Stimulated activated CD4-positive, alpha-beta T cell treated with anti-CD3 and anti-CD28 coated beads, Interleukin-4, amount 100 ng/mL, for 24 hours (primary cell): Measurements from ENCODE around the gene HSPB3.
"Not testable (repeated sequence)": the region's sequence is repeated elsewhere in the genome, so short reads cannot be mapped to it uniquely, and the experiment has no call there.

Source experiments
- DNase-seq: peaks from one replicate; pipeline ENCODE4 v3.0.0-alpha.2; 2020

The HSPB3 gene

DNA sequence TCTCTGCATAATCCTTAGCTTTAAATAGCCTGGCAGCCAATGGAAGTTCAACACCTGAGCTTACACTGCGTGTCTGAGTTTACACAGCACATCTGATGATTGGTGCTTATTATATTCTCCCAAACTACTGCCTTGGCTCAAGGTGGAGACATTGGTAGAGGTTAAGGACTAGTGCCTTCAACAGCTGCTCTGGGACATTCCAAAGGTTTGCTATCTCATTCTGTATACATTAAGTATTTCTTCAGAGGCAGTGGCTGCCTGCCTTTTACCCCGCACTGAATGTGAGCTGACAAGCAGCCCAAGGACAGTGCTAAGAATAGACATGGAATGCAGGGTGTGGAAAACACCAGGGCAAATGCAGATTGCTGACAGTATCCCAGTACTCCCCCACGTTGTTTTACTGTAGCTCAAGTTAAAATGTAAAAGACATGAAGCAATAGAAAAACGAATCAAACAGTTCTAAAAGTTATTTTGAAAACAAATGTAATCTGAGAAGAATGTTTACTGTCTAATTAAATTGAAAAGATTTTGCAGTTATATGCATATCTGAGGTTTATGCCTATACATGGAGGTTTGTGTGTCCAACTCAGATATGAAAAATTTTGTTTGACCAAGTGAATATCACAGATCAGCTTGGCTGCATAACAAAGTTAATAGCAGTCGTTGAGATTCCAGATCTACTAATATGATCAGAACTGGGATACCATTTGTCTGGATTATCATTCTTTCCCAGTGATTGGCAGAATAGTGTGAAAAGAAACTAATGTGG is 1.8 kb downstream of the HSPB3 start:
- DNase-seq, result no peak

GRCh38 chr5:54458221-54458620 is 2.7 kb downstream of the HSPB3 start:
- DNase-seq, result no peak

DNA sequence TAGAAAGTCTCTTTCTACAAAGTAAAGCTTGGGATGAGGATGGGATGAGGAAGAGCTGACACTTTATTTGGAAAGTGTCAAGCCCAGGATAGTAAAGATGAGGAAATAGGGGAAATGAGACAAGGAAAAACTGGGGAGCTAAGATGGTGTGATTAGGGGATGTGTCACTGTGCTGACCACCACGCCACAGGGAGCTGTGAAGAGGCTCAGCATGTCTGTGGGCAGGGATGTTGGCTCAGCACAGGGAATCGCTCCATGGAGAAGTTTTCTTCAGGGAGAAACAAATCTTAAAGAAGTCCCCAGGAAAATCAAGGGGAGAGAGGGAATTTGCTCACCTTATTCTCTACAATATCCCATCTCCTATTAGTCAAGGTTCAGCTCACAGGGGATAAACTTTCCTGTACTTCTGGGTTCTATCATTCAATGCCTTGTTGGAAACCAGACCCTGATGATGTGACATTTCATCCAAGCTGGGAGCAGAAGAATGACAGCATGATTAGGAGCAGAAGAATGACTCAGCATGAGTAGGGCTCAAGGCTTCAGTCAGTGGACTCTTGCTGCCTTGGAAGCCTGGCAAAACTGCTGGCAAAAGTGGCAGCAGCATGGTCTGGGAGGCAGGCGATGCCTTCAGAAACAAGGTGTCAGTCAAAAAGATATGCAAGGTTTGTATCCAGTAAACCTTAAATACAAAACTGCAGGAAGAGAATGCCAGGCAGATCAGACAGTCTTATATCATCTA is 4.9 kb downstream of the HSPB3 start:
- DNase-seq, result no peak

- no peak for DNase-seq
Observed at GRCh38 chr5:54462281-54462680, 6.8 kb downstream of the HSPB3 start.

DNA sequence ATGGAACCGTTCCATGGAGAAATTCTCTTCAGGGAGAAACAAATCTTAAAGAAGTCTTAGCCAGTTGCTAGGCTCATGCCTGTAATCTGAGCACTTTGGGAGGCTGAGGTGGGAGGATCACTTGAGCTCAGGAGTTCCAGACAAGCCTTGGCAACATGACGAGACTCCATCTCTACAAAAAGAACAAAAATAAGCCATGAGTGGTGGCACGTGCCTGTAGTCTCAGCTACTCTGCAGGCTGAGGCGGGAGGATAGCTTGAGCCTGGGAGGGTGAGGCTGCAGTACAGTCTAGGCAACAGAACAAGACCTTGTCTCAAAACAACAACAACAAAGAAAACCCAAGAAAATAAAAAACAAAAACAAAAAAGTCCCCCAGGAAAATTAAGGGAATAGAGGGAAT is 8.2 kb downstream of the HSPB3 start:
- no peak for DNase-seq

- DNase-seq, result no peak
Observed at GRCh38 chr5:54469622-54470021, 14.1 kb downstream of the HSPB3 start.

DNA sequence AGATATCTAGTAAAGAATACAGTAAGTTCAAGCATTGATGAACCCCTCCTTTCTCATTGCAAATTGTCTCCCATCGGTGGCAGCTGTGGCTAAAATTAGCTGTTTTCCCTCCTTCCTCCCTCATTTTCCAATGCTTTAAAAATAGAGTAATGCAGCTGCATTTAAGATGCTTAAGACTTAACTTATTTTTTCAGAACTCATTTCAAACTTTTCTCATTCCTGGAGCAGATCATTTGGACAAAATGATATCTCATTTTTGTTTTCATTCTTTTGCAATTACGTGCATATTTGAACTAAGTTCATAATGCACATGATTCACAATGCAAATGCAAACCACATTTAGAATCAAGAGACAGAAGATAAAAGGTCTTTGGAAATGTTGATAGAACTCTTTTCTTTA is 14.6 kb downstream of the HSPB3 start:
- DNase-seq, result no peak

GRCh38 chr5:54470677-54471076 is 15.2 kb downstream of the HSPB3 start:
- DNase-seq, result no peak

GRCh38 chr5:54471398-54471797 is 15.9 kb downstream of the HSPB3 start:
- DNase-seq, result no peak

DNA sequence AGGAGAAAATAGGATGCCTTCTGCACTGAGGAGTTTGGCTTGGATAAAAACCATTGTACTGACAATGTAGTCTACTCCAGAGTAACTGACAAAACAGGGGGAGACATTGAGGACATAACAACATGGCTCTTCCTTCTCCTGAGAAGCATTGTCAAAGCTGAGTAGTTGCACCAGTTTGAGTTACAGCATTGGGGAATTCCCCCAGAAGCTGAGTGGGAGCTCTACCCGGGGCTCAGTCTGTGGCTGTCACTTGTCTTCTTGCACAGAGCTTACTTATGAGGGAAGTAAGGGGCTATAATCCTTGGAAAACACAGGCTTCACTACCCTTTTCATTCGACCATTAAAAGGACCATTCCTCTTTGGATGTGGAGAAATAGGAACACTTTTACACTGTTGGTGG is 21.2 kb downstream of the HSPB3 start:
- DNase-seq, result no peak

DNA sequence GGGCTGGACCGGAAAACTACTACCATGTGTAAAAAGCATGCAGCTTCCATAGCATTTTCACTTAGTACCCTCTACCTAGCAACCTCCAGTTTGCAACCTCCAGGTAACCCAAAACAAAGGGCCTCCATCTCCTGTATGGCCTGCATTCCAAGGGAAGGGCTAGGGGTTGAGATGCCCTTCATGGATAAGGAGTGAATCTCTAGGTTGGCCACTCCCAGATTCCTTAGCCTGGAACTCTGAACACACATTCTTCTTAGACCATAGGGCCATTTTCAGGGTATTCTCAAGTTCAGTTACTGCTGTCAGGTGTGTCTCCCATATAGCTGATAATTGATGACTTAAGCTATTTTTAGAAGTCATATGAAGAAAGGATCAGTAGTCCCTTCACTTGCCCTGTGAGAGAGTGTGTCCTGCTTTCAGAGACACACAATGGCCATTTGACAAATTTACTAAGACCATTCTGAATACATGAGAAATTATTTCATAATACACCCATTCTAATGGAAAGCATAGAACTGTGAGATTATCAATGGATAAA is 22.5 kb downstream of the HSPB3 start:
- no peak for DNase-seq

DNA sequence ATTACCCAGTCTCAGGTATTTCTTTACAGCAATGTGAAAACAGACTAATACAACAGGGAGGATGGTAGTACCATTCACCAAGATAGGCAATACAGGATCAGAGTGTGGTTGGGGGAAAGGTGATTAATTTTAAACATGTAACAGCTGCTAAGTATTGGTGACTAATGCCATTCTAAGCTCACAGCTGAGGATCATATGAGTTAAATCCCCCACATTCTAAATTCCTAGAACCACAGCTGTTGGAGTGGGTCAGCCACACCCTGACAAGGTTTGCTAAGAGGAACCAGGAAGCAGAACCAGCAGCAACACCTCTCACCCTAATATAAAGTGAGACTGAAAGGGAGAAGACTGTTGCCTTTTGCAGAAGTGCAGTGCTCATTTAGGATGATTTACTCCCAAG is 24.8 kb downstream of the HSPB3 start:
- no peak for DNase-seq

- DNase-seq, result no peak
Observed at GRCh38 chr5:54484219-54484894, 28.9 kb downstream of the HSPB3 start.

GRCh38 chr5:54485659-54486058 is 30.2 kb downstream of the HSPB3 start:
- DNase-seq, result not testable (repeated sequence)

DNA sequence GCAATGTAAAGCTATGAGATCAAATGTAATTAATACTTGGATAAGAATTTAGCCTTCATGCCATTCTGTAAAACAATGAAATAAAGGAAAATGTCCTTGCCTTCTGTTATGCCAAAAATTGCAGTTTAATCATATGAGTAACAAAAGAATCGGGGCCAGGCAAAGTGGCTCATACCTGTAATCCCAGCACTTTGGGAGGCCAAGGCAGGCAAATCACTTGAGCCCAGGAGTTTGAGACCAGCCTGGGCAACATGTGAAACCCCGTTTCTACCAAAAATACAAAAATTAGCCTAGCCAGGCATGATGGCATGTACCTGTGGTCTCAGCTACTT is 34.1 kb downstream of the HSPB3 start:
- not testable (repeated sequence) for DNase-seq

DNA sequence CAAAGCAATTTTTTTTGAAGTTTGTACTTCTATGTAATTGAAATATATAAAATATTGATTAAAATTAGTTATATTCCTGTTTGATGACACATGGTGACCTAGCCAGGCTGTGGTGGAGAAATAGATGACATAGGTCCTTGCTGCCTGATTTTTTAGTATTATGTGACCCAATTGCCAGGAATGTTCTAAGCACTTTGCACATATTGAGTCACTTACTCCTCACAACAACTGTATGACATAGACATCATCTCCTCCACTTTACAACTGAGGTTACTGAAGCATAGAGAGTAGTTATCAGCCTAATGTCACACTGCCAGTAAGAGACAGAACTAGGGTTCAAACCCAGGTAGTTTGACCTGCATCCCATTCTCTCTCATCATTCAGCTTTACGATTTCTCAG is 35.8 kb downstream of the HSPB3 start:
- DNase-seq, result no peak

DNA sequence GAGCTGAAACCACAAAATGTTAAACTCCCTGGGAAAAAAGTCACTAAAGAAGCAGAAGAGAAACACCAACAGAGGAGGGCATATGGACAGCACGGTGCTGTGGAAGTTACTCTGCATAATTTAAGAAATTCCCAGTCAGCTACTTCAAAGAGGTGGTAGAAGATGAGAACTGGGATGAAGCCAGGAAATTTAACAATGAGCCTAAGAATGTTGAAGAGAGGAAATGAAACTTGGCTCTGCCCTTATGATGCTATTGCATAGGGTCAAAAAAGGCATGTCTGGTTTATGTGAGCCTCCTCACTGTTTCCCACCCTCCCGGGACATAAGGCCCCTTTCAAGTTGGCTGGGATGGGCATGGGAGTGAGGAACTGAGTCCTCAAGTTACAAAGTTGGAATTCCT is 36.7 kb downstream of the HSPB3 start:
- no peak for DNase-seq

DNA sequence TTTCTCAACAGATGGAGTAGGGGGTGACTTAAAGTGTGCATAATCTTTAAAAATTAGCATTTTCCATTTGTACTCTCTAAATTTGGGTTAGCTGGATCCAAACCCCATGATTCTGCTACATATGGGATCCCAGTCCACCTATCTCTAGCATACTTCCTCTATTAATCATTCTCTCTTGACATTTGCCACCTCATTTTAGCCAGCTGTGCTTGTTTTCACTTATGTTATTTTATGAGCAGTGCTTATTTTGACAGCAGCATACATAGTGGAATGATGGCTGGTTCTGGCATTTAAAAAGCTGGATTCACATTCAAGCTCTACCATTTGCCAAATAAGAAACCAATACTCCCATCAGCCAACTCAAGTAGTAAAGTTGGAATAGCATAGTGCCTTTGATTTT is 39.5 kb downstream of the HSPB3 start:
- no peak for DNase-seq
